SKM-1 treated with dmso at 0.1 percent for 144 hours (cell line): ENCODE measurements around the gene HTR3A.
A peak's percentile ranks its signal among the peaks of the same experiment; 100 is the strongest.

ENCODE experiments used
- DNase-seq: peaks from one replicate; lab custom pipeline; 2025; ENCODE audit not compliant: unreplicated experiment; lab: John Stamatoyannopoulos, UW

Gene HTR3A

DNA sequence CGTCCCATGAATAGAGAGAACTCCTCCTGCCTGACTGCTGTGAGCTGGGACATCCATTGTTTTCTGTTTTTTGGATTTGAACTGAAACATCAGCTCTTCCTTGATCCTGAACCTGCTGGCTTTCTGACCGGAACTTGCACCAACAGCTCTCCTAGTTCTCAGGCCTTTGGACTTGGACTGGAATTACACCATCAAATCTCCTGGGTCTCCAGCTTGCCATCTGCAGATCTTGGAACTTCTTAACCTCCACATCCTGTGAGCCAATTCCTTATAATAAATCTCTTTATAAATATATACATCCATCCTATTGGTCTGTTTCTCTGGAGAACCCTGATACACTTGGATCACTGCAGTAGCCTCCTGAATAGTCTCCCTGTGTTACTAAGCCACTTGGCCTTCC lies 42.1 kb downstream of the HTR3A start:
- DNase-seq: no peak

- no peak for DNase-seq
Measured at GRCh38 chr11:114017723-114018122, 42.8 kb downstream of the HTR3A start.

DNA sequence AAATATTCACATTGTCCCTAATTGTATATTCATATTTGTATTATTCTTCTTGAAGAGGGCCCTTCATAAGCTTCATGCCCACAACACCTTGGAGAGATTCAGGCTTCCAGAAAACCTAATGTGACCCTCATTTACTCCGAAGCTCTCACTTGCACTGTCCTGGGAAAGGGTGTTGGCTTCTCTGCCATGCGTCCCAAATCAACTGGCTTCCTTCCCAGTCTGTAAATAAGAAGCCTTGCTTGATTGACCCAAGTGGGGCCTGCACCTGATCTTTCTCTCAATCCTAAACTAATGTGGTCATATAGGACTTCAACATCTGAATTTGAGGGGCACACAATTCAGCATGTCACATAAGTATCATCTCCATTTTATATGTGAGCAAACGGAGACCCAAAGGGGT lies 44.1 kb downstream of the HTR3A start:
- no peak for DNase-seq

DNA sequence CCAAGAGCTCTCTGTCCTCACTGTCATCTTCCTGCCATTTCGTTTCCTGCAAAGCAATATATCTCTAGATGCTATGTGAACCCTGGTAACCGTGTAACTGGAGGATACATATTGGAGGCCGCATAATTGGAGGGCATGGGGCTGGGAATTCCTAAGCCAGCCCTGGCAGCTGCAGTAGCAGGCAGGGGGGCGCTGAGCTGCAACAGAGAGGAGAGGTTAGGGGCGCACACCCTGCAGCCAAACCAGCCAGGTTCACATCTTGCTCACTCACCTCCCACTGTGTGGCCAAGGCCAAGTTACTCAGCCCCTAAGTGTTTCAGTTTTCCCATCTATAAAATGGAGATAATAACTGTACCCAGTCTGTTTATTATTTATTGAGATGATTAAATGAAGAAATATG lies 44.7 kb downstream of the HTR3A start:
- no peak for DNase-seq

DNA sequence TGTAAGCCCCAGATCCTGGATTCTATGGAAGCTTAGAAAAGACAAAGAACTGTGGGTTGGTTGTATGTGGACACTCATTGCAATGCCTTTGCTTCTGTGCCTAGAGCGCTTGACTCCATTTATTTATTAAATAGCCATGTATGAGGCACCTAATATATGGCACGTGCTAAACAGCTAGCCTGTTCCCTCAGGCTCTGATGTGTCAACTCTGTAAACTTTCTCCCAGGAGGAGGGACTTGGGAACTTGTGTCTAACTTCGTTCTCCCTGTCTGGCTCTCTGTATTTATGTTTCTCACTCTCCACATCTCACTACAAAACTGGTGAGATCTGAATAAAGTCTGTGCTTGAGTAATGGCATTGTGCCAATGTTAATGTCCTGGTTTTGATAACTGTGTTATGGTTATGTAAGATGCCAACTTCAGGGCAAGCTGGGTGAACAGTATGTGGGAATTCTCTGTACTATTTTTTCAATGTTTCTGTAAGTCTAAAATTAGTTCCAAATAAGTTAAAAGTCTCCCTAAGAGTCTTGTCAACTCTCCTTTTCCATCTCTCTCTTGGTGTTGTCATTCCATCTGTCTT lies 50.5 kb downstream of the HTR3A start:
- DNase-seq: no peak

- no peak for DNase-seq
Measured at GRCh38 chr11:114026355-114026754, 51.4 kb downstream of the HTR3A start.

GRCh38 chr11:114027391-114027790 lies 52.5 kb downstream of the HTR3A start:
- DNase-seq: no peak

- DNase-seq: no peak
Measured at GRCh38 chr11:114027926-114028325, 53.0 kb downstream of the HTR3A start.

GRCh38 chr11:114031246-114031966 lies 56.5 kb downstream of the HTR3A start:
- no peak for DNase-seq

DNA sequence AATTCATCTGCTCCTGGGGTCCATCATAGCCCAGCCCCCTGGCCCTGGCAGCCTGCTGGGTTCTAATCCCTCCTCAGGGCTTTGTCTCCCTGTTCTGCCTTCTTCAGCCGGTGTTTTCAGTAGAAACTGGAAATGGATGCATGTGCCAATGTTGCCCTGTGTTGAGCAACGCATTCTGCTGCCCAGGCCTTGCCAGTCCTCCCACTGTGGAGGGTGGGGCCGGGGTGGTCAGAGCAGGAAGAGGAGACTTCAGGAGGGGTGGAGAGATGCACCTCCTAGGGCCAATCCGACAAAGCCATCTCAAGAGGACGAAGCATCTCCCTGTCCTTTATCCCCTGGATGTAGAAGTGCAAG lies 57.0 kb downstream of the HTR3A start:
- no peak for DNase-seq

GRCh38 chr11:114033066-114033465 lies 58.2 kb downstream of the HTR3A start:
- no peak for DNase-seq

- DNase-seq: no peak
Measured at GRCh38 chr11:114033572-114033971, 58.7 kb downstream of the HTR3A start.

GRCh38 chr11:114034956-114035355 lies 60.0 kb downstream of the HTR3A start:
- DNase-seq: no peak

DNA sequence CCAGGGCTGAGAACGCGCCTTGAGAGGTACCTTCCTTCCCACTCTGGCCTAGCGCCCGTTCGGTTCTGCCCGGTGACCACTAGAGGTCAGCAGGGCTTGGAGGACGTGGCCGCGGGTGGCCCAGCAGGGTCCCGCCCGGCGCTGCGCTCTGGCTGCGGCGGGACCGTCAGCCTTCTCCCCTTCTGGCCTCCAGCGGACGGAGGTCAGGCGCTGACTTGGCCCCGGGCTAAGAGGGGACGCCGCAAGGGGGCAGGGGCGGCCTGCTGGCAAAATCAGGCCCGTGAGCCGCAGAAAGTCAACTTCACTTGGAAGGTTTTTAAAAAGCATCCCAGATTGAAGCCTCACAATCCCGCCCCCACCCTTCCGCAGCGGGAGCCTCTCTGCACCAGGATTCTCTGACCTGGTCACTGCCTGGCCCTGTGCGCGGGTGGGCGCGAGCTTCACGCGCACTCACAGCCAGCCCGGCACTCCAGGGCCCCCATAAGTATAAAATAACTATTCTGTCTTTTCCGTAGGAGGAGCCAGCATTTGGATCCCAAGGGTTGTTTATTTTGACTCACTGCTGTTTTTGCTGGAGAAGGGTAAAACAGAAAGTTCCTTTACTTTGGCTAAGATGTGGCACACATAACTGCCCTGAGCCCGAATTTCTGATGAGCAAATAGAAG lies 61.4 kb downstream of the HTR3A start:
- peak; percentile 41 for DNase-seq

- no peak for DNase-seq
Measured at GRCh38 chr11:114036958-114037357, 62.0 kb downstream of the HTR3A start.

DNA sequence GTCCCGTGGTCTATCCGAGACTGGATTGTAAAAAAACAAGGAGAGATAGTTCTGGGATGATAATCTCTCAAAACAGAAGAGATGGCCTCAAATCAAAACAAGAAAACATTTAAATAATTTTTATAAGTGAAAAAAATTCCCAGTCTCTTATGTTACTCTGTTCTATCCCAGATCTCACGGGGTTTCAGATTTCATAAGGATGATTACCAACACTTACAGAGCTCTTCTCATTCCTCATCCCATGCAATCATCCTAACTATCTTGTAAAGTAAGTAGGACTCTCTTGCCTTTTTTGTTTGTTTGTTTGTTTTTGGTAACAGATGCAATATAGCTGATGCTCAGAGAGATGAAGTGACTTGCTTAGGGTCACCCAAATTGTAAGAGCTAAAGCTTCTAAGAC lies 64.6 kb downstream of the HTR3A start:
- DNase-seq: no peak
